Measurements from ENCODE around the gene PIP4K2B.
"Not testable (repeated sequence)": the region's sequence is repeated elsewhere in the genome, so short reads cannot be mapped to it uniquely, and the experiment has no call there.

PIP4K2B gene

GRCh38 chr17:38799501-38800236, at the start of gene PIP4K2B:
Gene PIP4K2B (minus strand): TSS chr17:38799556. CDS start chr17:38799424, 132 bp downstream.
- peak; percentile 99 for DNase-seq (ENCODE audit: low spot score)

GRCh38 chr17:38848557-38848891, 49.2 kb upstream of the PIP4K2B start:
- no peak for DNase-seq (ENCODE audit: low spot score)

- no peak for DNase-seq (ENCODE audit: low spot score)
These were observed 45.0 kb upstream of the PIP4K2B start for GRCh38 chr17:38844261-38844757.

- DNase-seq (ENCODE audit: low spot score) = no peak
These were observed 26.4 kb upstream of the PIP4K2B start for GRCh38 chr17:38825762-38826247.

- DNase-seq (ENCODE audit: low spot score) = peak; percentile 96
These were observed 25.8 kb upstream of the PIP4K2B start, which contains the start of gene CWC25 for GRCh38 chr17:38824899-38825761. Gene CWC25 (minus strand): TSS chr17:38825321. CDS start chr17:38825183, 138 bp downstream.

- peak; percentile 69 for DNase-seq (ENCODE audit: low spot score)
These were observed 16.3 kb upstream of the PIP4K2B start for GRCh38 chr17:38815576-38816193.

- DNase-seq (ENCODE audit: low spot score) = no peak
These were observed 10.5 kb upstream of the PIP4K2B start for GRCh38 chr17:38809828-38810227.

GRCh38 chr17:38800237-38800760, 943 bp upstream of the PIP4K2B start:
- no peak for DNase-seq (ENCODE audit: low spot score)

GRCh38 chr17:38798614-38799500, 499 bp downstream of the PIP4K2B start:
- peak; percentile 67 for DNase-seq (ENCODE audit: low spot score)

GRCh38 chr17:38797828-38798227, 1.5 kb downstream of the PIP4K2B start:
- DNase-seq (ENCODE audit: low spot score) = no peak

GRCh38 chr17:38797158-38797490, 2.2 kb downstream of the PIP4K2B start:
- DNase-seq (ENCODE audit: low spot score) = no peak

GRCh38 chr17:38796451-38797157, 2.8 kb downstream of the PIP4K2B start:
- no peak for DNase-seq (ENCODE audit: low spot score)

- no peak for DNase-seq (ENCODE audit: low spot score)
These were observed 5.1 kb downstream of the PIP4K2B start for GRCh38 chr17:38794221-38794620.

GRCh38 chr17:38791162-38791561, 8.2 kb downstream of the PIP4K2B start:
- DNase-seq (ENCODE audit: low spot score) = no peak

- not testable (repeated sequence) for DNase-seq (ENCODE audit: low spot score)
These were observed 9.1 kb downstream of the PIP4K2B start for GRCh38 chr17:38790148-38790707.

- DNase-seq (ENCODE audit: low spot score) = no peak
These were observed 10.2 kb downstream of the PIP4K2B start for GRCh38 chr17:38789185-38789584.

- not testable (repeated sequence) for DNase-seq (ENCODE audit: low spot score)
These were observed 11.4 kb downstream of the PIP4K2B start for GRCh38 chr17:38787999-38788398.

- no peak for DNase-seq (ENCODE audit: low spot score)
These were observed 13.0 kb downstream of the PIP4K2B start for GRCh38 chr17:38786372-38786771.

- no peak for DNase-seq (ENCODE audit: low spot score)
These were observed 16.1 kb downstream of the PIP4K2B start for GRCh38 chr17:38783227-38783626.
